GM10266 (cell line): ENCODE results near the gene S1PR3.

ENCODE experiments used
- DNase-seq: peaks from one replicate; pipeline ENCODE4 v3.0.0; 2012; ENCODE audit errors: extremely low spot score
- TF ChIP-seq, protein P1 (sequence below): IDR thresholded peaks from 2 replicates; pipeline ENCODE4 v1.5.1; 2012; ENCODE audit warnings: mild to moderate bottlenecking, low read depth; ENCODE audit not compliant: control insufficient read depth, insufficient read depth; ENCODE audit errors: missing control alignments

The S1PR3 gene

DNA sequence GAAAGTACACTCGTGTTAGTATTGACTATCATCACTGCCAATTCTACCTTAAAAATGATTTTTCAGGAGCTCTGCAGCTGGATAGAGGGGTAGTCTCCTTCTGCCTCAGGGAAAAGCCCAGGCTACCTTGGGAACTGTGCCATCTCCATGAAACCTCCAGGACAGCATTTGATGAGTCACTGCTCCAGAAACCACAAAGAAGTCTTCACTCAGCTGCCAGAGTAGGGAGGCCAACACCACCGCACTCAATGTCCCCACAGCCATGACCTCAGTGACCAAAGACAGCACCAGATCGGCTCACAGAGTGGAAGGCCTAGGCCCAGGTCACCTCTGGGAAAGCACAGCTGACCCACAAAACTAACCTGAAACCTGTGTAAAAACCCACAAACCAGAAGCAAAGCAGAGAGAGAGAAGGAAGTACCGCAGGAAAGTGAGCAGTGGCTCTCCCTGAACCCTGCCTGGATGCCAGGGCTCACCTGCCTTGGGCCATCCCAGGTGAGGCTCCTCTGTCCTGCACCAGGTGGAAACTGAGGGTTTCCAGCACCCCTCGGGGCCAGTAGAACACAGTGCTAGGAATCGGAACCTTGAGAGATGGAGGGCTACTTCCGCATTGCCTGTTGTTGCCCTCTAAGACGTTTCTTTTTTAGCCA lies 30.0 kb downstream of the S1PR3 start:
- TF ChIP-seq, protein P1, sequence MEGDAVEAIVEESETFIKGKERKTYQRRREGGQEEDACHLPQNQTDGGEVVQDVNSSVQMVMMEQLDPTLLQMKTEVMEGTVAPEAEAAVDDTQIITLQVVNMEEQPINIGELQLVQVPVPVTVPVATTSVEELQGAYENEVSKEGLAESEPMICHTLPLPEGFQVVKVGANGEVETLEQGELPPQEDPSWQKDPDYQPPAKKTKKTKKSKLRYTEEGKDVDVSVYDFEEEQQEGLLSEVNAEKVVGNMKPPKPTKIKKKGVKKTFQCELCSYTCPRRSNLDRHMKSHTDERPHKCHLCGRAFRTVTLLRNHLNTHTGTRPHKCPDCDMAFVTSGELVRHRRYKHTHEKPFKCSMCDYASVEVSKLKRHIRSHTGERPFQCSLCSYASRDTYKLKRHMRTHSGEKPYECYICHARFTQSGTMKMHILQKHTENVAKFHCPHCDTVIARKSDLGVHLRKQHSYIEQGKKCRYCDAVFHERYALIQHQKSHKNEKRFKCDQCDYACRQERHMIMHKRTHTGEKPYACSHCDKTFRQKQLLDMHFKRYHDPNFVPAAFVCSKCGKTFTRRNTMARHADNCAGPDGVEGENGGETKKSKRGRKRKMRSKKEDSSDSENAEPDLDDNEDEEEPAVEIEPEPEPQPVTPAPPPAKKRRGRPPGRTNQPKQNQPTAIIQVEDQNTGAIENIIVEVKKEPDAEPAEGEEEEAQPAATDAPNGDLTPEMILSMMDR = no peak
- DNase-seq = no peak

DNA sequence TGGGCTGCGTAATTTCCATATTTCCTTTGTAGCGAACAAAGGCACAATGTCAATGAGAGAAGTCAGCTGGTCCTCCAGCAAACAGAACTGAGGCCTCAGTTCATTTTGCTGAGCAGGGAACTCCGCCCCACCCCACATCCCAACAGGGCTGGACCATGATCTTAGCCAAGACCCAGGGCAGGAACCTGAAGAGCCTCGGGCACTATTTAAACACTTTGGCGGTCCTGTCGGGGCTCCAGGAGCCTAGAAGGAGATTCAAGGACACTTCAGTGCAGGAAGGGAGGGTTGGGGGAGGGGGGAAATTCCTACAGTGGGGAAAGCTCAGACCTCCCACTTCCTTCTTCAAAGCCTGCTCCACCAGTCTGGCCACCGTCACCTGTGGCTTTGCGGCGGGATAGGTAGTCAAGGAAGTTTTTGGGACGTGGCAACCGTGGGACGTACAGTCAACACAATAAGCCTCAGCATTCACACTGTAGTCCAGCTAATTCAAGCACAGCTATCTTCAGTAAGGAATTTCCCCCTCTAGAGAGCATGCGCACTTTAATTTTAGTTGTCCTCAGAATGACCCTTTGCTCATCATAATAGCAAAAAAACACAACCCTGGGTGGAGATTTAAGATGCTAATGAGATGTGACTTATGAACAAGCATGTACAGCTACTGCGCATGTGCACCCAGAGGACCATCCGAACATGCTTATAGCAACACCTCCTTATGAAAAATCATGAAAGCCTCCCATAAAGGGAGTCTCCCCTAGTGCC lies 30.9 kb downstream of the S1PR3 start:
- DNase-seq = no peak
- TF ChIP-seq, protein P1 = no peak

DNA sequence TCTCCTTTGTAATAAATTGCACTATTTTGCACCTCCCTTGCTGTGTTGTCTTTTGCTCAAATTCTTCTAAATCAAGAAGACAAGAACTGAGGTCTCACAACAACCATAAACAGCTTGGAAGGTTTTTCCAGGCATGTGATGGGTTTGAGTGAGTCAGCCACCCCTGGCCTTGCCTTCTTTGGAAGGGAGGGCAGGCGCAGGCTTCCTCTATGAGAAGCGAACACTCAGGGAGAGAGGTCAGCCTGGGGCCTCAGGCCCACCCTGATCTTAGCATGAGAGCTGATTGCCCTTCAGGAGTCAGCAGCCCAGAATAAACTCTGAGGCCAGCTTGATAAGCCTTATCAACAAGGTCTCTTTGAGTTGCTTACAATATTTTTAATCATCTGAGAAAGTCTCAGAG lies 31.6 kb downstream of the S1PR3 start:
- TF ChIP-seq, protein P1 = no peak
- no peak for DNase-seq

DNA sequence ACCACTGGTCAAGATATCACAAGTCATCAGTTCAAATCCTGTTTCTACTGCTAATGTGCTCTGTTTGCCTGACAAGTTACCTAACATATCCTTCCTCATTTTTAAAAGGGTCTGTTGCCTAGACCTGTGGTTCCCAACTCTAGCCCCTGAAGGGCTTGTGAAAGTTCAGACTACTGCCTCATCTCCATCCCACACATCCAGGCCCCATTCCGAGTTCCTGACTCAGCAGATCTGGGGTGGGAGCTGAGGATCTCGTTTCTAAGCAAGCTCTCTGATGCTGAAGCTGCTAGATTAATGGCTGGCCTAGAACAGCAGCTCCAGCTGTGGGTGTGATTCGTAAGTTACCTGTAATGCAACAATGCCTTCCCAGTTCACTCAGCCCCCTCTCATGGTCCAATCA lies 32.5 kb downstream of the S1PR3 start:
- no peak for DNase-seq
- TF ChIP-seq, protein P1 = no peak

DNA sequence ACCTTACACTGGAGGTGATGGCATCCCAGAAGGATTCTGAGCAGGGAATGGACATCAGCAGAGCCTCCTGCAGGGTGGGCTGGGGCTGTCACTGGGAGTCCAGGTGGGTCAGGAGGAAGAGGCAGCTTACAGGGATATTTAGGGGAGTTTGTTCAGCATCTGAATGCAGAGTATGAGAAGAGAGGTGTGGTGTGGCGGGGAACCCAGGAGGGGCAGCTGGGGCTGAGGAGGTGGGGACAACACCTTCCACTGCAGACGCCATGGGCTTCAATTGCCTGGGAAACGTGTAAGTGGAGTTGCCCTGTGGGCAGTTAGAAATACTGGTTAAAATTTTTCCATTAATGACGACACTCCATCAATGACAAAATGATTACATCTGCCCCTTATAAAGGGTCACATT lies 33.5 kb downstream of the S1PR3 start:
- TF ChIP-seq, protein P1 = no peak
- DNase-seq = no peak

DNA sequence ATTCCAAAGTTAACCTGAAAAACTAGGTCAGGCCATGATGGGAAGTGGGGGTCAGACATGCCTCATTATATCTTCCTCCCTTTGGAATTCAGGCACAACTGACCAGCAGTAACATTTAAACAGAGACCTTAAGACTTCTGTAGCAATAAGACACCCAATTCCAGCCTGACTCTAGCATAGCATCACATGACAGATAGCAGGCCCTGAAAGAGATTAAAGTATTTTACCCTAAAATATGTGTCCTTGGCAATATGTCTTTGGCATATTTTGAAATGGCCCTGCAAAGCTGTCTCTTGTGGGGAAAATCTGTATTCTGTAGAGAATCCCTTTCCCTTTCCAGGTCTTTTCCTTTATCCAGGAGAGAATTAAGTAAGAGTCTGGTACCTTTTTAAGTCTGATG lies 34.3 kb downstream of the S1PR3 start:
- TF ChIP-seq, protein P1 = no peak

DNA sequence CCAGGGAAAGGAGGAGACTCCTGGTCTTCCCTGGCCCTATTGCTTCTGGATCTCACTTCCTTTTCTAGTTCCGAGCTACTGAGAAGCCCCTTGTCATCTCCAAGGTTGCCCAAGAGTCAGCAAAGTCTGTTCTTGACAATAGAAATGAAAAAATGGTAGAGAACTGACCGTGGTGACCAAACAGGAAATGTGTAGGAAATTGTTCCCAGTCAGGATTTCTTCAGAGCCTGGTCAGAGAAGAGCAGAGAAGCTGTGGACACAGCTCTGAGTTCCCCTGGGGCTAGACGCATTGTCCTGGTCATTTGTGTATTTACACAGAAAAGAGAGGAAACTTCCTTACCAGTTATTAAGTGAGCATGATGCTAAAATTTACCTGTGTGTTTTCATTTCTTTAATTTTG lies 35.6 kb downstream of the S1PR3 start:
- no peak for DNase-seq
- TF ChIP-seq, protein P1 = no peak

More for the DNA sequence above, 34.3 kb downstream of the S1PR3 start:
- DNase-seq = no peak
